ENCODE results near the gene FOXA3. TPM values are rescaled to one million over a fixed set of nuclear protein-coding genes. Genes with fewer than 3 reads are reported as not detected.

Gene FOXA3
- total RNA-seq, 2 experiments from 2014 or later: 0.28 to 0.39 TPM

DNA sequence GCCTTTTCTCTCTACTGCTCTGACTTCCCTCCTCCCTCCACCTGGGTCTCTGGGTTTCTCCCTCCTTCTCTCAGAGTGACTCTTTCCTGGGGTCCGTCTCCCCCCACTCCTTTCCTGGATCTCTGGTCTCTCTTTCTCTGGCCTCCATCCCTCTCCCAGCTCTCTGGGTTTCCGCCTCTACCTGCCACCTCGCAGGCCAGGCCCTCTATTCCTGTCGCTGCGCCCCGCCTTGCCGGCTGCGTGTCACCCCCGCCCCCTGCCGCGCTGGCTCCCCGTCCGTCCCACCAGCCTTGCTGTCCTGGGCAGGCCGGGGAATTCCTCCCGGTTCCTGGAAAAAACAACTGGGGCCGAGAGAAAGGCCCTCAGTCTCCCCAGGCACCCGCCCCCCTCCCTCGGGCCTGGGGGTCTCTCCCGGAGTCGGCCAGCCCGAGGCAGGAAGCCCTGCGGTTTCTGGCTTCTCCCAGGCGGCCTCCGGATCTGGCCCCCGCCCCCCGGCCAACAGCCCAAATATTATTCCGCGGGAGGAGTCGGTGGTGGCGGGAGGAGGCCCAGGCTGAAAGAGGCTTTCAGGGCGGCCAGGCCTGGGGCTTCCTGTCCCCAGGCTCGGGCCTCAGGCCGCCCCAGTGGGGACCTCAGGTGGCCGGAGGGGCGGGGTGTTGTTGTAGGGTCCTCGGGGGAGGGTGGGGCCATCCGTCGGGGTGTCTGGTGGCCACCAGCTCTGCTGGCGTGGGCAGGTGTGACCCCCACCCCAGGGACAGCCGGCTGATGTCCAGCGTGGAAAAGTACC is 12.5 kb downstream of the FOXA3 start:
- Mint-ChIP-seq H3K9me3 (no peaks in the 10 kb centered on the region), H3K27me3 (peaks cover 26% of the 10 kb centered on the region), H3K36me3 (no peaks in the 10 kb centered on the region), H3K4me1 (peaks cover 15% of the 10 kb centered on the region), H3K4me3 (peak overlapping the region; percentile 52), H3K27ac (peak overlapping the region; percentile 61)
- DNase-seq: peak; percentile 55

DNA sequence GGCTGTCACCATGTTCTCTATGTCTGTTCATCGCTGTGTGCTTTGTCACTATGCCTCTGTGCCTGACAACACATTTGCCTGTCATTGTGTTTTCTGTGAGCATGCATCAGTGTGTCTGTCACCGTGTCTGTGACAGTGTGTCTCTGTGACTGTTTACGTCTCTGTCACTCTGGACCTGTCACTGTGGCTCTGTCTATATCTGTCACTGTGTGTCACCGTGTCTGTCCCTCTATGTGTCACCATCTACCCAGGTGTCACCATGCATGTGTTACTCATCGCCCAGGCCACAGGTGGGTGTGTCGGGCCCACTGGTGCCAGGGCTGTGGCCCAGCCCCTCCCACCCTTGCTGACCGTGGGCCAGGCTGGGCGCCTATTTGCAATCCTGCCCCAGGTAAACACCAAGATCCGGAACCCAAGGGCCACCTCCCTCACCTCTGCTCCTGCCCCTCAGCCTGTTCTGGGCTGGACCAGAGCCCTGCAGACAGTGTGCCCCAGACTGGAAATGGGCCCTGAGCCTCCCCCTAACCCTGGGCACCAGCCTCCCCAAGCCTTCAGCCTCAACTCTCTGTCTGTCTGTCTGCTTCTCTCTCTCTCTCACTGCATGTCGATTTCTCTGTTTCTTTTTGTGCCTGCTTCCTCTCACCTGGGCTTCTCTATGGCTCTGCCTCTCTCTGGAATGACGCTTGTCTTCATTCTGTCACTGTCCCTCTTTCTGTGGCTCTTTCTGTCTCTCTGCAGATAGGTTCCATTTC is 14.1 kb downstream of the FOXA3 start:
- Mint-ChIP-seq H3K27ac (no peak overlapping the region), H3K27me3 (peaks cover 23% of the 10 kb centered on the region), H3K9me3 (no peaks in the 10 kb centered on the region), H3K4me1 (peaks cover 22% of the 10 kb centered on the region), H3K36me3 (peaks cover under 1% of the 10 kb centered on the region), H3K4me3 (no peak overlapping the region)
- no peak for DNase-seq

DNA sequence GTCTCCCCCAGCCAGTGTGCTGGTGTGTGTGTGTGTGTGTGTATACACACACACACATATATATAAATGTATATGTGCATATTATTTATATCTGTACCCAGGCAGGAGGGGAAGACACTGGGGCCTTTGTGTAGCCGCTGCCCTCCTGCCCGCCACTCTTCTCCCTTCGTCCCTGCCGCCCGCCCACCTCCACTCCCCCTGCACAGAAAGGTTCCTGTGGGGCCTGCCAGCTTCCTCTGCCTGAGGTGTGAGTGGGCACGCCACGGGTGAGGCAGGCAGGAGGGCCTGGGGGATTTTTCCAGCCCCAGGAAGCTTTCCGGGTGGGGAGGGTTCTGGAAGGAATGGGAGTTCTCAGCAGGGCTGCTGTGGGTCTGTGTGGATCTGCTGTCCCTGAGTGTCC is 14.9 kb downstream of the FOXA3 start:
- Mint-ChIP-seq H3K4me1 (peaks cover 29% of the 10 kb centered on the region), H3K27me3 (peaks cover 23% of the 10 kb centered on the region), H3K36me3 (peaks cover 3% of the 10 kb centered on the region), H3K27ac (no peak overlapping the region), H3K9me3 (no peaks in the 10 kb centered on the region), H3K4me3 (no peak overlapping the region)
- no peak for DNase-seq

DNA sequence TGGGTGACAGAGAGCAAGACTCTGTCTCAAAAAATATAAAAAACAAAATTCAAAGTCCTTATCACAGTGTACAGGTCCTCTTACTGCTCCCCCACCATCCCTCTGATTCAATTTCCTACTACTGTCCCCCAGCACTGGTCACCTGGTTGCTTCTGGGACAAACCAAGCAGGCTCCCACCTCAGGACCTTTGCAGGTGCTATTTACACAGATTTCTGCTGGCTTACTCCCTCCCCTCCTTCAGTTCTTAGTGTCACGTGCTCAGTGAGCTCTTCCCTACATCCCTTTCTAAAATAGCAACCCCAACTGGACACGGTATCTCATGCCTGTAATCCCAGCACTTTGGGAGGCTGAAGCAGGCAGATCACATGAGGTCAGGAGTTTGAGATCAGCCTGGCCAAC is 15.8 kb downstream of the FOXA3 start:
- H3K27me3 Mint-ChIP-seq: peaks cover 23% of the 10 kb centered on the region
- no peak overlapping the region for H3K4me3 Mint-ChIP-seq
- H3K36me3 Mint-ChIP-seq: peaks cover 3% of the 10 kb centered on the region
- DNase-seq: no peak
- H3K4me1 Mint-ChIP-seq: peaks cover 29% of the 10 kb centered on the region
- no peak overlapping the region for H3K27ac Mint-ChIP-seq
- no peaks in the 10 kb centered on the region for H3K9me3 Mint-ChIP-seq

DNA sequence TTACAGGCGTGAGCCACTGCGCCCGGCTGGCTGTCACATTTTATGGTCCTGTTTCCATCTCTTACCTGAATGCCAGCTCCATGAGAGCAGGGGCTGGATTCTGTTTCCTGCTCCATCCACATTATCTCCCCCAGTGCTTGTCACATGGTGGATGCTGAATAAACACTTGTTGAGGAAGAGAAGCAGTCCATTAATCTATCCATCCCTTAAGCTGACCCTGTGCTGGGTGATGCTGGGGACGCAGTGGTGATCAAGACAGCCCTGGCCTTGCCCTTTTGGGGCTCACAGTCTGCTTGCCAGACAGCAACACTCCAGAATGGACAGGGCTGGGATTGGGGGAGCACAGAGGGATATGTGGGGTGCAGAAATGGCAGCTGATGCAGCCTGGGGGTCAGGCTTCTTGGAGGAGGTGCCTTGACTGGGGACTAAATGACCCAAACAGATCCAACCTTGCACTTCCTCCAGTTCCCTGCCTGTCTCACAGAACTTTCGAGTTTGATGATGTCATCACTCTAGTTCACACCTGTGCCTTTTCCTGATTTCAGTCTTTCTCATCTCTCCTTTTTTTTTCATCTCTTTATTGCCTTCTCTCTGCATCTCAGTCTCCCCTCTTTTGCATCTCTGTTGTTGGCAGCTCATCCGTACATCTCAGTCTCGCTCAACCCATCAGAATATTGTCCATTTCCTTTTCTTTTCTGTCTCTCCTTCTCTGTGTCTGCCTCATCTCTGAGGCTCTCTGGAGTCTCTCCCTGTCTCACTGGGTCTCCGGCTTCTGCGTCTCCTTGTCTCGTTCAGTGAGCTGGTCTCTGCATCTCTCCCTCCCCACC is 17.2 kb downstream of the FOXA3 start:
- peaks cover 3% of the 10 kb centered on the region for H3K36me3 Mint-ChIP-seq
- peaks cover 25% of the 10 kb centered on the region for H3K4me1 Mint-ChIP-seq
- peak overlapping the region; percentile 2 for H3K4me3 Mint-ChIP-seq
- no peaks in the 10 kb centered on the region for H3K9me3 Mint-ChIP-seq
- no peak overlapping the region for H3K27ac Mint-ChIP-seq
- H3K27me3 Mint-ChIP-seq: peaks cover 10% of the 10 kb centered on the region
- DNase-seq: no peak

DNA sequence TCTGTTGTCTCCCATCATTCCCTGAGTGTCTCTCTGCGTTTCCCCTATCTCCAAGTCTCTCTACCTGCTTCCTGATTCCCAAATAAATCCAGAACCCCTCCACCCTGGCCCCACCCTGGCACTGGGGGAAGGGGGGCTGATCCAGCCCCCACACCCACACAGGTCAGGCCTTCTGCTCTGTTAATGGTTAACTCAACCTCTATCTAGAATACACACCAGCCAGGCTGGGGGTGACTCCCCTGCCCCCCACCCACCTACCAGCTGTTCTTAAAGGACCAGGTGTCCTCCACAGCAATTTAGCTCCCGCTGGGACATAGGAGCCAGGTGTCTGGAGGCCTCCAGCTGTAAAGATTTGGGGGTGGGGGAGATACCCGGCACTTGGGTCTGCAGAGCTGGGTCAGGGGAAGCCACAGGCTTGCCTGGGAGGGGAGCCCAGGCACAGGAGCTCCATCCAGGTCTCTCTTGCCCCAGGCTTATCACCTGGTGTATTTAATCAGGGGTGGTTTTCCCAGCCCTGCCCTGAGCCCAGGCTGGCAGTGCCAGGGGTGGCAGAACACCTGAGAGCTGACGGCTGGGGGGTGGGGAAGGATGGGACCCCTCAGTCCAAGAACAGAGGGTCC is 17.9 kb downstream of the FOXA3 start:
- H3K4me3 Mint-ChIP-seq: peak overlapping the region; percentile 2
- no peak for DNase-seq
- H3K27ac Mint-ChIP-seq: no peak overlapping the region
- H3K27me3 Mint-ChIP-seq: peaks cover 8% of the 10 kb centered on the region
- peaks cover 24% of the 10 kb centered on the region for H3K4me1 Mint-ChIP-seq
- H3K36me3 Mint-ChIP-seq: peaks cover 3% of the 10 kb centered on the region
- no peaks in the 10 kb centered on the region for H3K9me3 Mint-ChIP-seq

DNA sequence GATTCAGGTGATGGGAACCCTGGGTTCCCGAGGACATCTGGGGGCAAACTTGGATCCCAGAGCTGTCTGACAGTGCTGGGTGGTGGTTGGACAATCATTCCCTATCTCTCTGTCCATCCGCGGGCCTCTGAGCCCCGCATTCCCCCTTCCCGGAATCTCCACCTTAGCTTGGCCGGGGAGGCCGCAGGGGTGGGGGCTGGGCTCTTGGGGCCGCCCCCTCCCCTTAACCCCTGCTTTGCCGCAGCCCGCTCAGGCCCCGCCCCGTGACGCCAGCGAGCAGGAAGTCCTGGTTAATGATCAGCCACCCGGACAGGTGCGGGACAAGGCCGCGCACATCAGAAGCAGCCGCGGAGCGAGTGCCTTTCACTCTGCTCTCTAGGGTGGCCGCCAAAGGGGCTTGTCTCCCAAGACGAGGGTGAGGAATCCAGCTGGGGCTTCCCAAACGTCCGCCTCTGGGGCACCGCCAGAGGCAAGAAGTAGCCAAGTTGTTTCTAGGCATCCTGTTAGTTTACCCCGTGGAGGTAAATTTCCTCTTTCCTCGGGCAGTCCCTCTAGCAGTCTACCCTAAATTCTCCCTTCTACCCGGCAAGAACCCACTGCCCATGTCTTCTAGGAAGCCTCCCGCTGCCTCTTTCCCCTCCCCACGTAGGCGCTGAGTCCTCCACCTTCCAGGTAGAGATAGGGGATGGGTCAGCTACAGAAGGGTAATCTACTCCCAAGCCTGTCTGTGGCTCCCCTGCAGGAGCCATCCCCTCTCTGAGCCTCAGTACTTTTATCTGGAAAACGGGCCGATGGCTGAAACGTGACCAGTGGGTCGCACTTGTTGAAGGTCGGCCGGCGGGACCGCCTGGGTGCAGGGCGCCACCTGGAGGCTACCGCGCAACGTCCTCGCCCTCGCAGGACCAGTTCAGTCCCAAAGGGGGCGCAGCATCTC is 18.8 kb downstream of the FOXA3 start:
- peaks cover 21% of the 10 kb centered on the region for H3K4me1 Mint-ChIP-seq
- peaks cover 2% of the 10 kb centered on the region for H3K27me3 Mint-ChIP-seq
- peaks cover 3% of the 10 kb centered on the region for H3K36me3 Mint-ChIP-seq
- DNase-seq: peak; percentile 85
- H3K9me3 Mint-ChIP-seq: no peaks in the 10 kb centered on the region
- peak overlapping the region; percentile 78 for H3K4me3 Mint-ChIP-seq
- H3K27ac Mint-ChIP-seq: peak overlapping the region; percentile 49

DNA sequence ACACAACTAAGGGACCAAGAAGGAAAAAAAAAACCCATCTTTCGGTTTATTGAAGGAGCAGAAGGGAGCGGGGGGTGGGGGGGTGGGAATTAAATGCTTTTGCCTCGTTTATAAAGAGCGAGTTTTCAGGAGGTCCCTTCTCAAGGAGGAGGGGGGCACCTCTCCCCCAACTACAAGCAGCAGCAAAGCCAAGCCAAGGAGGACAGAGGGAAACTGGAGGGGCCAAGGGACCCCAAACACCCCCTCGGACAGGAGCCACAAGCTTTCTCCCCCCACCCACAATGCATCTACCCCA is 19.4 kb downstream of the FOXA3 start:
- Mint-ChIP-seq H3K27me3 (no peaks in the 10 kb centered on the region), H3K4me1 (peaks cover 21% of the 10 kb centered on the region), H3K27ac (peak overlapping the region; percentile 49), H3K36me3 (peaks cover 3% of the 10 kb centered on the region), H3K9me3 (no peaks in the 10 kb centered on the region), H3K4me3 (peak overlapping the region; percentile 78)
- no peak for DNase-seq

DNA sequence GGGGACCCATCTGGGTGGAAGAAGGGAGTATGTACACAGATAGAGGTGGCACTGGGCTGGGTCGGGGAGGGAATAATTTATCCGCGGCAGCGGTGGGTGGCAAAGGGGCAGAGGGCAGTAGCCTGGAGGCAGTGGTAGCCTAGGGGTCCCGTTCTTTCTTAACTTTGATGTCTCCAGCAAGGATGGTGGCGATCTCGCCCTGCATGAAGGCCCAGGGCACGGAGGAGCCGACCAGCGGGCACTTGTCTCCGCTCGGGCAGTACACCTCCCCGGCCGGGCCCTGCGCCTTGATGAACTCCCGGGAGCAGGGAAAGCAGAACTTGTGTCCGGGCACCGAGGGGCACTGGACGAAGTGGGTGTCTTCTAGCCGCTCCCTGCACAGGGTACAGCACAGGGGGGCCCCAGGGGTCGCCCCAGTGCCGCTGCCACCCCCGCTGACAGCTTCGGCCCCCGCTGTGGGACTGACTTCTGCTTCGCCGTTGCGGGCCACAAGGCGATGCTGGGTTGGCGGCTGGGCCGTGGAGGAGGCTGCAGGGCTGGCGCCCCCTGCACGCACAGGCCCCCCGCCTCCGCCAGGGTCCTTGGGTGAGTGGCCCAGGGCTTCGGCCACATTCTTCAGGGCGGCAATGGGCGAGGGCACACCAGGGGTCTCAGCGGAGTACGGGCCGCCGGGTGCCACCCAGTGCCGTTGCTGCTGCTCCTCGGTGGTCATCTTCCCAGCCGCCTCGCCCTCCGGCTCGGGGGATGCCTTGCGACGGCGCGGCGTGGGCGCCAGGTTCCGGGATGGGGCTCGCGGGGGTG is 20.0 kb downstream of the FOXA3 start:
- peaks cover 3% of the 10 kb centered on the region for H3K36me3 Mint-ChIP-seq
- H3K27ac Mint-ChIP-seq: no peak overlapping the region
- no peaks in the 10 kb centered on the region for H3K9me3 Mint-ChIP-seq
- DNase-seq: no peak
- peak overlapping the region; percentile 78 for H3K4me3 Mint-ChIP-seq
- H3K4me1 Mint-ChIP-seq: peaks cover 21% of the 10 kb centered on the region
- no peaks in the 10 kb centered on the region for H3K27me3 Mint-ChIP-seq

DNA sequence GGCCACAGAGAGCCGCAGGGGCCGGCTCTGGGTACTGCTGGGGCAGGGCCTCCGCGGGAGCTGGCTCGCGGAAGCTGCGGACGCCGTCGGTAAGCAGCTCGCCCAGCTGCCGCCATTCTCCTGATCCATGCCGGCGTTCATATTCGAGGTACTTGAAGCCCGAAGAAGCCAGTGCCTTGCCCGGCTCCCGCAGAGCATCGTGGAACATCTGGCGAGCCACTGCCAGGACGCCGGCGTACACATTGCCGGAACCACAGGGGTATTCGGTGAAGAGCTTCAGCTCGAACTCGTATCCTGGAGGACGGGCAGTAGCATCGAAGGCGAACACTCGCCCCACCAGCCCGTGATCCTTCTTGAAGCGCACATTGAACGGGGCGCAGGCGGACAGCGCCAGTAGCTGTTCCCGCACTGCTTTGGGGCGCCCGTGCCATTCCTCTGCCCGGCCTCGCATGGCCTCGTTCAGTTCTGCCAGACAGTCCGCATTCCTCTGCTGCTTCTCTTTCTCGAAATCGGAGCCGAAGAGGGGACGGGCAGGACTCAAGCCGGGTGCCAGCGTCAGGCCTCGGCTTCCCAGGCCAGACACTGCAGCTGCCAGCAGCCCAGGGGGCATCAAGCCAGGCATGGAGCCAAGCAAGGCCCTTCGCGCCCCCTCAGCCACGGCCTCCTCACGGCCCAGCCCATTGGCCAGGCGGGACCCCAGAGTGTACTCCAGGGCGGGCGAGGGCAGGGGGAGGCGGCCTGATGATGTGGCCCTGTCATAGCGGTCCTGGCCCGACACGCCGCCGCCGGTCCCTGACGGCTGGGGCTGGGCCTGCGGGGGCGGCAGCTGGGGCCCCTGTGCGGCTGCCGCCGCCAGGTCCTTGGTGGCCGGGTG is 20.8 kb downstream of the FOXA3 start:
- Mint-ChIP-seq H3K9me3 (no peaks in the 10 kb centered on the region), H3K4me3 (peak overlapping the region; percentile 71), H3K4me1 (peaks cover 21% of the 10 kb centered on the region), H3K27ac (no peak overlapping the region), H3K27me3 (no peaks in the 10 kb centered on the region), H3K36me3 (peaks cover 3% of the 10 kb centered on the region)
- DNase-seq: peak; percentile 72

DNA sequence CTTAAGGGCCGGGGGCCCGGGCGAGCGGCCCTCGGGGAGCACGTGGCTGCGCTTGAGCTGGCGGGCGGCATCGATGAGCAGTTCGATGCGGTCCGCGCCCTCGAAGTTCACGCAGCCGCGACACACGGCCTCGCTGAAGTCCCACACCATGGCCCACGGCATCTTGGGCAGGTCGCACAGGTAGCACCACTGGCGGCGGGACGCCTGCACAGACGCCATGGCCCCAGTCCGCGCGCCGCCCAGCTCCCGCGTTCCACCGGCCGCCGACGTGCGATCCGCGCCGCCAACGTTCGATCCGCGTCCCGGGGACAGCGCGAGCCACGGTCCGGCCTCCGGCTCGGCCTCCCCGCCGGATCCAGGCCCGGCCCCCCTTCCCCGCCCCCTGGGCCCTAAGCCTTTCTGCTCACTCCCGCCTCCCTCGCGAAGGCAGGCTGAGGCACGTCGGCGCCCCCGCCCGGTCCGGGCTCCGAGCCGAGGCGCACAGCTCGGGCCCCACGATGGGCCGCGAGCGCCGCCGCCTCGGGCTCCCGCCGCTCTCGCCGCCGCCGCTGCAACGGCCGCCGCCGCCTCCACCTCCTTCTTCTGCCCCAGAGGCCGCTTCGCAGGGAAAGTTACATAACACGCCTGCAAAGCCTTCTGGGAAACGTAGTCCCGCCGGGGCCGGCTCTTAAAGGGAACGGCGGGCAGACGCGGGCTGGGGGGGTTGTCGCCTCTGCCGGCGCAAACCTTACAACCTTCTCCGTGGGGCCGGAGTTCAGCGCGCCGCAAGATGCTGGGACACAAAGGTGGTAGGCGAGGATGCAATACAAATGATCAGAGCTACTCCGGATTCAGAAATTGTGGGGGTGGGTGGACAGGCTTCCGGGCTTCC is 21.7 kb downstream of the FOXA3 start, which contains the start of gene IRF2BP1:
Gene IRF2BP1, minus strand, starts transcription at position 586 of the 871 bp plus-strand sequence. Its CDS starts 367 bp downstream, at position 219.
- DNase-seq: peak; percentile 89
- peaks cover 3% of the 10 kb centered on the region for H3K36me3 Mint-ChIP-seq
- peaks cover 21% of the 10 kb centered on the region for H3K4me1 Mint-ChIP-seq
- no peaks in the 10 kb centered on the region for H3K9me3 Mint-ChIP-seq
- peak within 1 kb of the TSS; percentile 93 for H3K27ac Mint-ChIP-seq
- H3K4me3 Mint-ChIP-seq: peak within 1 kb of the TSS; percentile 91
- no peaks in the 10 kb centered on the region for H3K27me3 Mint-ChIP-seq
